Endothelial cell of umbilical vein (primary cell): ENCODE results near the gene PDE3A. TPM values are rescaled to one million over a fixed set of nuclear protein-coding genes. Genes with fewer than 3 reads are reported as not detected.

ENCODE experiments used
- BruUV-seq: library from RNA; stranded (reverse); fragments of 400-500 nt; replicated peaks from 2 replicates; lab custom pipeline; 2021; lab: Mats Ljungman, UMichigan
- CTCF ChIA-PET: fragments of 300-600, 350-600 bp; sonication (Branson Sonifier 250); formaldehyde crosslinking; loops from one replicate; lab custom pipeline; 2021; ENCODE audit warnings: antibody characterized with exemption, inconsistent platforms; lab: Charles Lee
- POLR2A ChIA-PET: fragments of 300-600, 350-600 bp; sonication (Branson Sonifier 250); formaldehyde crosslinking; loops from one replicate; lab custom pipeline; 2021; ENCODE audit warnings: antibody characterized with exemption, inconsistent platforms; lab: Charles Lee
- DNase-seq: peaks from one replicate; pipeline ENCODE4 v3.0.0-alpha.2; 2011; ENCODE audit warnings: low read depth, low spot score
- FAIRE-seq: peaks from 2 replicates; lab custom pipeline; 2011; peaks lifted over from hg19 to GRCh38; lab: Jason Lieb, UNC
- H2AFZ ChIP-seq: 2 replicates; pipeline ENCODE4 v1.6.0; 2012; ENCODE audit warnings: low read depth, low read length, control low read depth, inconsistent platforms
- H3K27ac ChIP-seq: 2 replicates; pipeline ENCODE4 v1.5.1; 2011; ENCODE audit warnings: low read depth, mild to moderate bottlenecking, control low read depth, low read length, moderate library complexity; ENCODE audit not compliant: insufficient read depth
- H3K27me3 ChIP-seq, 2 experiments: 2 replicates each; pipeline versions ENCODE4 v1.6.0 to v1.6.1; 2011; ENCODE audit warnings: low read length in 2 of 2, mixed read lengths in 1 of 2; ENCODE audit not compliant: control insufficient read depth in 2 of 2, insufficient read depth in 2 of 2
- H3K36me3 ChIP-seq, 2 experiments: 2 replicates in 1 of 2; 3 replicates in 1 of 2; pipeline ENCODE4 v1.5.1; 2011; ENCODE audit warnings: low read length in 2 of 2, mild to moderate bottlenecking in 1 of 2, moderate library complexity in 1 of 2; ENCODE audit not compliant: control insufficient read depth in 2 of 2, insufficient read depth in 2 of 2; ENCODE audit errors: extremely low read depth in 1 of 2
- H3K4me1 ChIP-seq: 3 replicates; pipeline ENCODE4 v1.5.1; 2011; ENCODE audit warnings: mild to moderate bottlenecking, low read length; ENCODE audit not compliant: control insufficient read depth, insufficient read depth; ENCODE audit errors: extremely low read depth
- H3K4me2 ChIP-seq: 2 replicates; pipeline ENCODE4 v1.6.1; 2011; ENCODE audit warnings: low read length, control low read depth, mixed read lengths; ENCODE audit not compliant: insufficient read depth
- H3K4me3 ChIP-seq, 3 experiments: fragments of 200-600 bp in 1 of 3; sonication (generic), shearing (Covaris generic) in 1 of 3; replicated peaks in 1 of 3; 2 replicates each; pipeline ENCODE4 v1.5.1; 2011 to 2016; ENCODE audit warnings: control low read depth in 3 of 3, low read length in 3 of 3, mild to moderate bottlenecking in 2 of 3, inconsistent platforms in 1 of 3, low read depth in 1 of 3, moderate library complexity in 1 of 3; ENCODE audit not compliant: insufficient read depth in 1 of 3
- H3K79me2 ChIP-seq: 2 replicates; pipeline ENCODE4 v1.6.0; 2012; ENCODE audit warnings: low read length, inconsistent platforms; ENCODE audit not compliant: control insufficient read depth, insufficient read depth
- H3K9ac ChIP-seq: replicated peaks from 2 replicates; pipeline ENCODE3; 2011; ENCODE audit warnings: low read length, control low read depth; ENCODE audit not compliant: insufficient read depth; ENCODE audit errors: extremely low read depth
- H3K9me1 ChIP-seq: replicated peaks from 3 replicates; pipeline ENCODE4 v1.6.0; 2011; ENCODE audit warnings: mild to moderate bottlenecking, low read length; ENCODE audit not compliant: control insufficient read depth, insufficient read depth; ENCODE audit errors: extremely low read depth
- H3K9me3 ChIP-seq: replicated peaks from 2 replicates; pipeline ENCODE4 v1.5.1; 2012; ENCODE audit warnings: low read length, inconsistent platforms; ENCODE audit not compliant: control insufficient read depth, insufficient read depth
- H4K20me1 ChIP-seq: replicated peaks from 2 replicates; pipeline ENCODE3; 2011; ENCODE audit warnings: mild to moderate bottlenecking, low read length; ENCODE audit not compliant: control insufficient read depth, insufficient read depth; ENCODE audit errors: extremely low read depth
- CTCF ChIP-seq, 2 donors: IDR thresholded peaks; 1 replicate in 1 of 2; 2 replicates in 1 of 2; pipeline ENCODE4 v1.5.1; 2011; ENCODE audit warnings: low read length in 2 of 2, mild to moderate bottlenecking in 2 of 2, moderate library complexity in 2 of 2, control low read depth in 1 of 2, inconsistent platforms in 1 of 2, low read depth in 1 of 2; ENCODE audit not compliant: insufficient read depth in 1 of 2; ENCODE audit errors: extremely low read depth in 1 of 2
- EZH2 ChIP-seq: IDR thresholded peaks from 2 replicates; pipeline ENCODE4 v1.6.1; 2012; ENCODE audit warnings: borderline replicate concordance, low read depth, mild to moderate bottlenecking, moderate library complexity, low read length, inconsistent platforms; ENCODE audit not compliant: severe bottlenecking
- FOS ChIP-seq: IDR thresholded peaks from 2 replicates; pipeline ENCODE4 v1.6.1; 2011; ENCODE audit warnings: mild to moderate bottlenecking, low read length, moderate library complexity, borderline replicate concordance; ENCODE audit not compliant: insufficient read depth
- GATA2 ChIP-seq: IDR thresholded peaks from 2 replicates; pipeline ENCODE4 v1.7.0; 2011; ENCODE audit warnings: low read depth, mild to moderate bottlenecking, moderate library complexity, mixed read lengths, low read length; ENCODE audit not compliant: insufficient read length, insufficient read depth
- JUN ChIP-seq: IDR thresholded peaks from 2 replicates; pipeline ENCODE4 v1.6.1; 2011; ENCODE audit warnings: borderline replicate concordance, low read depth; ENCODE audit not compliant: insufficient read length, insufficient read depth
- MYC ChIP-seq: IDR thresholded peaks from one replicate; pipeline ENCODE4 v1.6.1; 2011; ENCODE audit warnings: mild to moderate bottlenecking, low read depth, low read length
- dilution Hi-C: fragments of 300-500 bp; cut with MboI; formaldehyde crosslinking; loops from one replicate; pipeline ENCODE4 v1.15.0; 2019; ENCODE audit warnings: low sequenced_read_pairs; ENCODE audit not compliant: extremely low pct_ligation_motif_present
- intact Hi-C: fragments of 100-400 bp; cut with micrococcal nuclease; formaldehyde crosslinking; loops from one replicate; pipeline ENCODE4 v1.10.0; 2022
- polyA plus RNA-seq, 4 experiments: library from polyadenylated mRNA; depleted of rRNA in 3 of 4; stranded (reverse) in 3 of 4; unstranded in 1 of 4; fragments of >200 nt; gene quantifications; 2 replicates each; pipeline versions ENCODE4 v1.2.1 to v1.2.3, GENCODE V29; 2011 to 2012; ENCODE audit warnings: missing spikeins in 1 of 4
- total RNA-seq: library from RNA; stranded (reverse); gene quantifications from 2 replicates; pipeline ENCODE4 v1.2.3, GENCODE V29; 2021

The PDE3A gene
- total and polyA plus RNA-seq, 2 donors (not counting 3 experiments of a cell fraction or from before 2014, with no cell fraction given) = 14.0 to 27.4 TPM

- no peaks in the 10 kb centered on the region for H3K9me3 ChIP-seq
- ChIA-PET CTCF (no interaction called here), POLR2A (no interaction called here)
- H3K9ac ChIP-seq = no peak overlapping the region
- FAIRE-seq (no peak), DNase-seq (no peak)
- H3K9me1 ChIP-seq = no peaks in the 10 kb centered on the region
- H4K20me1 ChIP-seq = no peaks in the 10 kb centered on the region
- TF ChIP-seq JUN = no peak
- TF ChIP-seq FOS = no peak
- no peak for TF ChIP-seq EZH2
- no peak for TF ChIP-seq CTCF (IDR thresholded peaks at IDR 0.05; ENCODE audit: extremely low read depth in 1 of 2, insufficient read depth in 1 of 2, low read depth in 1 of 2, low read length in 2 of 2)
- TF ChIP-seq GATA2 = no peak
- no peak for TF ChIP-seq MYC
- BruUV-seq = no TSS peak
- H3K4me2 ChIP-seq = no peak overlapping the region
- H3K4me3 ChIP-seq = no peak overlapping the region
- H3K27me3 ChIP-seq = no peaks in the 10 kb centered on the region
- H3K27ac ChIP-seq = peak overlapping the region; percentile 64
- dilution Hi-C loops (no loop called here), intact Hi-C loops (no loop called here)
- peaks cover 24% of the 10 kb centered on the region for H3K4me1 ChIP-seq
- H3K79me2 ChIP-seq = peaks cover 7% of the 10 kb centered on the region
- H2AFZ ChIP-seq = no peak overlapping the region
- H3K36me3 ChIP-seq = no peaks in the 10 kb centered on the region
Measured at GRCh38 chr12:20491290-20491689, 123.0 kb downstream of the PDE3A start.
